IPS-NIHi7 (cell line): ENCODE results near the gene VEGFA.
"Not testable (repeated sequence)": the region's sequence is repeated elsewhere in the genome, so short reads cannot be mapped to it uniquely, and the experiment has no call there.

Experiments used
- DNase-seq: peaks from one replicate; pipeline ENCODE4 v3.0.0; 2012; ENCODE audit warnings: mixed read lengths; ENCODE audit errors: extremely low spot score

VEGFA gene

GRCh38 chr6:43803055-43803782 lies 33.2 kb downstream of the VEGFA start:
- no peak for DNase-seq

DNA sequence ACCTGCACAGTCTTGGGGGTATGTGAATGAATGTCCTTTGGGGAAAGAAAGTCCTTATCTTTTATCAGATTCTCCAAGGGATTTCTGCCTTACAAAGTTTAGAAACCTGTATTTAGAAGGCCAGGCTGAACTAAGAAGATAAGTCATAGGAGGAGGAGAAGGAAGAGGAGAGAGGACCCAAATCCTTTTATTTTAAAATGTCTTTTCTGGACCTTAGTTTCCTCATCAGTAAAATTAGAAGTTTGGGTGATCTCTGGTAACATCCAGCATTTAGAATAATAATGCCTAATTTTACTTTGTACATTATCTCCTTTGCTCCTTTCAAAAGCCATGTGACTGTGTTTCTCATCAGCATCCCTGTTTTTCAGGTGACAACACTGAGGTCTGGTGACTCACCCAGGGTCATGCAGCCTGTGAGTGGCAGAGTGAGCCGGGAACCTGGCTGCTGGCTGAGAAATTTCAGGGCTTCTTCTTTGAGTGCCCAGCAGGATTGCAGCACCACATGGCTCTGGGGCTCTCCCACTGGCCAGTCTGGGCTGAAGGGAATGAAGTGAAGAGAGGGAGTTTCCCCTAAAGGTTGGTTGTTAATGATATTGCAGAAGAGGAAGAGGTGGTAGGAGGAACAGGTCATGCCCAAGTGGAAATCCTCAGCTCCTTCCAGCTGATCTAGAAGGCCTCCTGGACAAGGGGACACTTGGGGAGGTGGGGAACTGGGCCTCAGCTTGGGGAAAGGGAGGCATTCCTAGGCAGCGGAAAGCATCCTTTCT lies 34.0 kb downstream of the VEGFA start:
- DNase-seq: no peak

- DNase-seq: no peak
These were observed 34.7 kb downstream of the VEGFA start for GRCh38 chr6:43804550-43805223.

- DNase-seq: no peak
These were observed 35.7 kb downstream of the VEGFA start for GRCh38 chr6:43805699-43806042.

DNA sequence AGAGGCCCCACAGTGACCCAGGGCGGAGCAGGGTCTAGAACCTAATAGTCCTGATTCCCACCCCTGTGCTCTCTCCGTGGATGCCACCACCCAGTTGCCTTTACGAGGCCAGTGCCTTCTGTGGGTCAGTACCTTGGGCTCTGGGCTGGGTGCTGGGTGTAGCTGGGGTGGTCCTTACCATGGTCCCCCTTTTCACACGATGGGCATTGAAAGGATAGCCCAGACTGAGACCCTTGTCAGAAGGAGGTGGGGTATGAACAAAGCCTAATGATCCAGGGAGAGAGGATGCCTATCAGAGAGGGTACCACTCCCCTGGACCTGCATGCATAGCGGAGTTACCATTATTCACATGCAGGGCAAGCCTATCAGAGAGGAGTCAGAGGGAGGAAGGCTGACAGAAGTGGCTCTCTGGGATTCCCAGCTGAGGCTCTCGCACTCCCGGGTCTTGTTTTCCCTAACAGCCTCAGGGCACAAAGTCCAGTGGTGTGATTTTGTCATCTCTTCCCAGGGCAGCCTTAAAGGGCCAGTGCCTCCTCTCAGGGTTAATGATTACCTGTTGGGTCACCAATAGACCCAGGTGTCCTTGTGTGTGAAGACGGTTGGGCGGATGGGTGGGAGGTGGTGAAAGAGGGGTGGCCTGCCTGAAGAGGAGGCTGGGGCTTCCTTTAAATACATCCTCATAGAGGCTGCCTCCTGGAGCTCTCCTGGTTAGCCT lies 36.2 kb downstream of the VEGFA start:
- no peak for DNase-seq

- no peak for DNase-seq
These were observed 36.8 kb downstream of the VEGFA start for GRCh38 chr6:43806758-43807227.

- no peak for DNase-seq
These were observed 37.4 kb downstream of the VEGFA start for GRCh38 chr6:43807228-43808061.

GRCh38 chr6:43808412-43808811 lies 38.4 kb downstream of the VEGFA start:
- no peak for DNase-seq

DNA sequence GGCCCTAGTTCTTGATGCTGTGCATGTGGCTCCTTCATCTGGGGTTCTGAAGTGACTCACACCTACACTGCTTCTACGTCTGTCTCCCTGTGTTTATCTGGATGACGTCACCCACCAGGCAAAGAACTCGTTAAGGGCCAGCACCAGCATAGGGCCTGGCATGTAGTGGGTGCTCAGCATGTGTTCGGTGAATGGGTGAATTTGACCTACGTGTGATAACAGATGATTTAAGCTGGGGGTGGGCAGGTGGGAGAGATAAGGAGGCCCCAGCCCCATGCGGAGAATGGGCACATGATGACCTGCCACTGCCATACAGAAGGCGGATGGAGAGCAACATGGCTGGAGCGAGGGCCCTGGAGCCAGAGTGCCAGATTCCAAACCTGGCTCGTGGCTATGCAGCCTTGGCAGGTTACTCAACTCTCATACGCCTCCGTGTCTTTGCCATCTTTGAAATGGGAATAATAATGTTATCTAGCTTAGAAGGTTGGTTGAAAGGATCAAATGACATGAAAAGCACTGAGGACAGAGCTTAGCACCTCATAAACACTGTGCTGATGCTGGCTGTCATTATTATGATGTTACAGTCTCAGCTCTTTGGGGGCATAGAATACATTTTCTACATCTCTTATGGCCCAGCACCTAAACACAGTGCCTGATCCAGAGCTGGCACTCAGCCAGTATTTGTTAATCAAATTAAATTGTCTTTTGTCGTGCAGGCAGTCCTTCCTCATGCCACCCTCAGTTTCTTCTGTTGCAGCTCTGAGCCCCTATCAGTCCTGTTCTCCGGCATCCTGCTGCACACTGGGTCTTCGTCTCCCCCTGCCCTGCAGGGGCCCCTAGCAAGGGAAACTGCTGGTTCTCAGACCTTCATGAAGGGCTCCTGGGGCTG lies 39.6 kb downstream of the VEGFA start:
- no peak for DNase-seq

DNA sequence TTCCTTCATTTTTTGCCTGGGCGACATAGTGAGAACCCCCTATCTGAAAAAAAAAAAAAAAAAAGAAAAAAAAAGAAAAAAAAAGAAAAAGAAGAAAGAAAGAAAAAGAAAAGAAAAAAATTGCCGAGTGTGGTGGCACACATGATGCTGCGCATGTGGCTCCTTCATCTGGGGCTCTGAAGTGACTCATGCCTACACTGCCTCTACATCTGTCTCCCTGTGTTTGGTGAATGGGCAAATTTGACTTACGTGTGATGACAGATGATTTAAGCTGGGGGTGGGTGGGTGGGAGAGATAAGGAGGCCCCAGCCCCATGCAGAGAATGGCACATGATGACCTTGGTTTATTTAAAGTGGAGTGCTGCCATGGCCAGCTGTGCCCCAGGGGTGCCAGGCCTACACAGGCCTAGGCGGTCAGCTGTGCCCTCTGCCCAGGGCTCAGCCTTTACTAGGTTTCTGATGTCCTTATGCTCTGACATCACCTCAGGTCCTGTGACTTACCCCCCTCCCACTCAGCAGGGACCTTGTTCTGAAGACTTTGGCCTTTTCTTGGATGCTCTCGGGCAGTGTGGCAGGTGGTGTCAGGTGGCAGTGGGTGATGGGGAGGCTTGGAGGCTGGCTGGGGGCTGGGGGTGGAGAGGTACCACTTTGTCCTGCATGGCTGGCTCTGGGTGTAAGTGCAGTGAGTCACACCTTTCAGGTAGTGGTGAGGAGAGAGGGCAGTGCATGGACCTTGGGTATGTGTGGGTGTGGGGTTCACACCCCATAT lies 41.1 kb downstream of the VEGFA start:
- DNase-seq: no peak

GRCh38 chr6:43811733-43812099 lies 41.7 kb downstream of the VEGFA start:
- DNase-seq: no peak

- no peak for DNase-seq
These were observed 43.0 kb downstream of the VEGFA start for GRCh38 chr6:43812850-43813578.

- DNase-seq: no peak
These were observed 44.1 kb downstream of the VEGFA start for GRCh38 chr6:43814111-43814510.

- DNase-seq: no peak
These were observed 44.9 kb downstream of the VEGFA start for GRCh38 chr6:43814865-43815264.

DNA sequence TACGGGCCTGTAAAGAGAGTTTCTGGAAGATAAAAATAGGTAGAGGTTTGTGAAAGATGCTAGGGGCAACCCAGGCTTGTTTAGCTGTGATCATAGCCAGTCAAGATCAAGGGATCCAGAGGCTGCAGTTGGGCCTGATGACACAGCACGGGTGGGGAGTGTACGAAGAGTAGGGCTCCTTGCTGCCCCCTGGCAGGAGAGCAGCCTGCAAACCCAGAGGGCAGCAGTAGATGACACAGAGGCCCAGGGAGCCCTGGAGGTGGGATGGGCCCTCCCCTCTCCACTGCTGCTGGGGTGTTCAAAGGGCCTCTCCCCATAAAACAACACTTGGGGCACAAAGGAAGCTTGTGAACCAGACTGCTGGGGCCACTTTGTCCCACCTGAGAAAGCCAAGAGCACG lies 47.2 kb downstream of the VEGFA start:
- DNase-seq: peak; percentile 87

DNA sequence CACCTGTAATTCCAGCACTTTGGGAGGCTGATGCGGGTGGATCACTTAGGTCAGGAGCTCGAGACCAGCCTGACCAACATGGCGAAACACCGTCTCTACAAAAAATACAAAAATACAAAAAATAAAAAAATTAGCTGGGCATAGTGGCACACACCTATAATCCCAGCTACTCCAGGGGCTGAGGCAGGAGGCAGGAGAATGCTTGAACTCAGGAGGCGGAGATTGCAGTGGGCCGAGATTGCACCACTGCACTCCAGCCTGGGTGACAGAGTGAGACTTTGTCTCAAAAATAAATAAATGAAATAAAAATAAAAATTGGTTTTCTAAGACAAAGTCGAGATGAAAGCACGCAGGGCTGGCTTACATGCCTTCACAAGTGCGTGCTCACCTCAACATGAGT lies 49.0 kb downstream of the VEGFA start:
- DNase-seq: not testable (repeated sequence)

DNA sequence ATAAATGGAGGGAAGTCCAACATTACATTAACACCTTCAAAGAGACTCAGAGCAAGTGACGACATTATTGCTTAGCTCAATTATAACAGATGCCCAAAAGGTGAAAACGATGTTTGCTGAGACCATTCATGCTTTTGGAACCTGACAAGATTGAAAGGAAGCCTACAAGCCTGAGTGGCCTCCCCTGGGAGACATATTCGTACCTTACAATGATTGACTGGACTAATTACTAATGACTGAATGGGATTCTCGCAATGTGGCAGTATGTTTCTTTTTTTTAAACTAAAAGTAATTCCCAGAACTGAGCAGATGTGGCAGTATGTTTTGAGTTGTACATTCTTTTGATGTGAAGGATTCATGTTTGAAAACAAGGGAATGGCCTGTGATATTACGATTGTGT lies 49.9 kb downstream of the VEGFA start:
- no peak for DNase-seq

DNA sequence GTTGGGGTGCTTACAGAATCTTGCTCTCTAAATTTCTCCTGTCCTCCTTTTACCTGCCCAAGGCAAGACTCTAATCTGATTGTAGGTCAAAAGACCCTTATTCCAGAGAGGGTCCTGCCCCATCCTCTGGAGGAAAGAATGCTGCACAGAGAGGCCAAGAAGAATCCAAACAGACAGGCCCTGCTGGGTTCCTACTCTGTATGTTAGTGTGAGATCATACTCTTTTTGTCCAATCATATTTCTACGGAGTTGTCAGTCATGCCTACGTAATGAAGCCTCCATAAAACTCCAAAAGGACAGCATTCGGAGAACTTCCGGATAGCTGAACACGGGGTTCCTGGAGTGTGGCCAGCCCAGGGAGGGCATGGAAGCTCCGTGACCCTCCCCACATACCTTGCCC lies 50.5 kb downstream of the VEGFA start:
- DNase-seq: no peak
